HL-60 (cell line): ENCODE measurements around the gene ZNF423.

Experiments
- DNase-seq, 2 experiments: peaks; one replicate each; pipeline ENCODE4 v3.0.0-alpha.2; 2010 to 2020; ENCODE audit warnings: low read depth in 1 of 2, low spot score in 1 of 2
- H3K27ac ChIP-seq: fragments of 250-450 bp; sonication (Bioruptor Pico); replicated peaks from 2 replicates; pipeline ENCODE4 v1.5.1; 2020; ENCODE audit warnings: mild to moderate bottlenecking, moderate library complexity
- H3K27me3 ChIP-seq: fragments of 250-450 bp; sonication (Bioruptor Pico); 2 replicates; pipeline ENCODE4 v1.5.1; 2021; ENCODE audit warnings: mild to moderate bottlenecking, moderate library complexity; ENCODE audit not compliant: insufficient read depth, poor library complexity, severe bottlenecking
- H3K4me3 ChIP-seq: replicated peaks from 2 replicates; pipeline ENCODE4 v1.5.1; 2011; ENCODE audit warnings: mild to moderate bottlenecking, control low read depth, low read length; ENCODE audit not compliant: insufficient read depth
- GABPA ChIP-seq: IDR thresholded peaks from 2 replicates; pipeline ENCODE4 v1.6.1; 2012; ENCODE audit warnings: low read depth
- POLR2AphosphoS5 ChIP-seq: IDR thresholded peaks from 2 replicates; pipeline ENCODE4 v1.6.1; 2012; ENCODE audit warnings: low read depth
- SPI1 ChIP-seq: IDR thresholded peaks from 2 replicates; pipeline ENCODE4 v1.6.1; 2012; ENCODE audit warnings: low read depth, mild to moderate bottlenecking, borderline replicate concordance
- TF ChIP-seq, protein P1 (sequence below): IDR thresholded peaks from 2 replicates; pipeline ENCODE4 v1.6.1; 2012; ENCODE audit warnings: low read depth; ENCODE audit not compliant: insufficient replicate concordance
- TF ChIP-seq, protein P2 (sequence below): IDR thresholded peaks from one replicate; pipeline ENCODE4 v1.5.1; 2011; ENCODE audit warnings: low read length, control low read depth, inconsistent platforms; ENCODE audit not compliant: insufficient read depth

Gene ZNF423

DNA sequence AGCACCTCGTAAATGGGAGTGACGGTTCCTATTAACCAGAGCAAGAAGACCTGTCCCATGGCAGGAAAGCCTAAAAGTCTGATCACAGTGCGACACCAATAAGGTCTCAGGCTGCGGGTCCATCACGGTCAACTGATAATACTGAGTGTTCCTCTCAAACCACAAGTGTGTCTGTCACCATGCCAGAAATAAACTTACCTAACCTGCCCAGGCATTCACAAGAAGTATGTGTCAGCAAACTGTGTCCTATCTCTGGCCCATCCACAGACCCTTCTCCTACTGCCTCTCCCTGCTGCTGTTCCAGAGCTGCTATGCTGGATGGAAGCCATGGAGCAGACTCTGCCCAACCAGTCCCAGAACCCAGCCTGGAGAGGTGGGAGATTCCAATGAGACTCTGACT lies 73.5 kb downstream of the ZNF423 start:
- H3K4me3 ChIP-seq, result no peak overlapping the region
- no peak for DNase-seq
- H3K27me3 ChIP-seq, result no peaks in the 10 kb centered on the region
- no peak overlapping the region for H3K27ac ChIP-seq
- TF ChIP-seq, protein P1, sequence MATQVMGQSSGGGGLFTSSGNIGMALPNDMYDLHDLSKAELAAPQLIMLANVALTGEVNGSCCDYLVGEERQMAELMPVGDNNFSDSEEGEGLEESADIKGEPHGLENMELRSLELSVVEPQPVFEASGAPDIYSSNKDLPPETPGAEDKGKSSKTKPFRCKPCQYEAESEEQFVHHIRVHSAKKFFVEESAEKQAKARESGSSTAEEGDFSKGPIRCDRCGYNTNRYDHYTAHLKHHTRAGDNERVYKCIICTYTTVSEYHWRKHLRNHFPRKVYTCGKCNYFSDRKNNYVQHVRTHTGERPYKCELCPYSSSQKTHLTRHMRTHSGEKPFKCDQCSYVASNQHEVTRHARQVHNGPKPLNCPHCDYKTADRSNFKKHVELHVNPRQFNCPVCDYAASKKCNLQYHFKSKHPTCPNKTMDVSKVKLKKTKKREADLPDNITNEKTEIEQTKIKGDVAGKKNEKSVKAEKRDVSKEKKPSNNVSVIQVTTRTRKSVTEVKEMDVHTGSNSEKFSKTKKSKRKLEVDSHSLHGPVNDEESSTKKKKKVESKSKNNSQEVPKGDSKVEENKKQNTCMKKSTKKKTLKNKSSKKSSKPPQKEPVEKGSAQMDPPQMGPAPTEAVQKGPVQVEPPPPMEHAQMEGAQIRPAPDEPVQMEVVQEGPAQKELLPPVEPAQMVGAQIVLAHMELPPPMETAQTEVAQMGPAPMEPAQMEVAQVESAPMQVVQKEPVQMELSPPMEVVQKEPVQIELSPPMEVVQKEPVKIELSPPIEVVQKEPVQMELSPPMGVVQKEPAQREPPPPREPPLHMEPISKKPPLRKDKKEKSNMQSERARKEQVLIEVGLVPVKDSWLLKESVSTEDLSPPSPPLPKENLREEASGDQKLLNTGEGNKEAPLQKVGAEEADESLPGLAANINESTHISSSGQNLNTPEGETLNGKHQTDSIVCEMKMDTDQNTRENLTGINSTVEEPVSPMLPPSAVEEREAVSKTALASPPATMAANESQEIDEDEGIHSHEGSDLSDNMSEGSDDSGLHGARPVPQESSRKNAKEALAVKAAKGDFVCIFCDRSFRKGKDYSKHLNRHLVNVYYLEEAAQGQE, result no peak
- TF ChIP-seq, protein P2, sequence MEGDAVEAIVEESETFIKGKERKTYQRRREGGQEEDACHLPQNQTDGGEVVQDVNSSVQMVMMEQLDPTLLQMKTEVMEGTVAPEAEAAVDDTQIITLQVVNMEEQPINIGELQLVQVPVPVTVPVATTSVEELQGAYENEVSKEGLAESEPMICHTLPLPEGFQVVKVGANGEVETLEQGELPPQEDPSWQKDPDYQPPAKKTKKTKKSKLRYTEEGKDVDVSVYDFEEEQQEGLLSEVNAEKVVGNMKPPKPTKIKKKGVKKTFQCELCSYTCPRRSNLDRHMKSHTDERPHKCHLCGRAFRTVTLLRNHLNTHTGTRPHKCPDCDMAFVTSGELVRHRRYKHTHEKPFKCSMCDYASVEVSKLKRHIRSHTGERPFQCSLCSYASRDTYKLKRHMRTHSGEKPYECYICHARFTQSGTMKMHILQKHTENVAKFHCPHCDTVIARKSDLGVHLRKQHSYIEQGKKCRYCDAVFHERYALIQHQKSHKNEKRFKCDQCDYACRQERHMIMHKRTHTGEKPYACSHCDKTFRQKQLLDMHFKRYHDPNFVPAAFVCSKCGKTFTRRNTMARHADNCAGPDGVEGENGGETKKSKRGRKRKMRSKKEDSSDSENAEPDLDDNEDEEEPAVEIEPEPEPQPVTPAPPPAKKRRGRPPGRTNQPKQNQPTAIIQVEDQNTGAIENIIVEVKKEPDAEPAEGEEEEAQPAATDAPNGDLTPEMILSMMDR, result no peak
- TF ChIP-seq GABPA (no peak), SPI1 (no peak), POLR2AphosphoS5 (no peak)

DNA sequence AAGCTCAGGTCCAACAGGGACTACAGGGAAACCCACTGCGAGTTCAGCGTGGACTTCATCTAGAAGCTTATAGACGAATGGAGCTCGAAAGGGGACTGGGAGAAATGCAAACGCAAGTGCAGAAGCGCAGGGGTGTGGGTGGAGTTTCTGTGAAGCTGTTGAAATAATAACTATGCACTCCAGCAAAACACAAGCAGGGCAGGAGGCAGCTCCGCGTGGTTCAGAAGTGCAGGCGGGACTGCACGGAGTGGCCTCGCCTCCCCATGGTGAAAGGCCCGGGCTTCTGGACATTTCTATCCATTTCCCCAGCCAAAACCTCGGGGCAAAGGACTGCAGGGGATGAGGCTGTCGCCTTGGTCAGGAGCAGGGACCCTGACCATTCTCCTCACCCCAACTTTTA lies 74.5 kb downstream of the ZNF423 start:
- no peak overlapping the region for H3K27ac ChIP-seq
- no peak for TF ChIP-seq GABPA
- TF ChIP-seq POLR2AphosphoS5, result no peak
- no peak for TF ChIP-seq SPI1
- TF ChIP-seq, protein P1, result no peak
- TF ChIP-seq, protein P2, result no peak
- no peak for DNase-seq
- no peak overlapping the region for H3K4me3 ChIP-seq
- H3K27me3 ChIP-seq, result no peaks in the 10 kb centered on the region

DNA sequence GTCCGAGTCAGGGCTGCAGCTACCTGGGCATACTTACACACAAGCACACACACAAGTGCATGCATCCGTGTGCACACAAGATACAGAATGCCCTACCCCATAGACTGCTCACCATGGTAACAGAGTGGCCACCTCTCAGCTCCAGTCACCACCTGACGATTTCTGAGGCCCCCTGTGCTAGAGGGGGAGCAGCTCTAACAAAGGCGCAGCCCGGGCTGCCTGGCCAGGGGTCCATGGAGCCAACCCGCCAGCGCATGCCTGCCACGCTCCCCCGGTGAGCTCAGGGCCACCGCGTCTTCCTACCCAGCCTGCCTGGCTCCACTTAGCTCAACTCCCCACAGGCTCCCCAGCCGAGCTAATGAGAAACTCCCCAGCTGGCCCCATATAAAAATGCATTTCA lies 75.5 kb downstream of the ZNF423 start:
- no peak overlapping the region for H3K4me3 ChIP-seq
- H3K27ac ChIP-seq, result no peak overlapping the region
- DNase-seq, result no peak
- TF ChIP-seq GABPA, result no peak
- no peak for TF ChIP-seq POLR2AphosphoS5
- TF ChIP-seq, protein P2, result no peak
- TF ChIP-seq, protein P1, result no peak
- TF ChIP-seq SPI1, result no peak
- H3K27me3 ChIP-seq, result no peaks in the 10 kb centered on the region
